GM18499 (cell line): ENCODE data around the gene TBC1D22A.

ENCODE experiments used
- ATAC-seq: cut with Tn5 transposase; IDR thresholded peaks from one replicate; pipeline ENCODE4 v1.9.1; 2021; ENCODE audit warnings: moderate number of reproducible peaks; ENCODE audit not compliant: insufficient read depth, unreplicated experiment

The TBC1D22A gene

GRCh38 chr22:46737105-46737975 is 25.1 kb upstream of the TBC1D22A start:
- ATAC-seq = no peak

- no peak for ATAC-seq
These were observed 24.3 kb upstream of the TBC1D22A start, which contains the start of gene CERK for GRCh38 chr22:46737976-46738646. Gene CERK (minus strand): TSS chr22:46738252. CDS start chr22:46738148, 104 bp downstream.

- ATAC-seq = no peak
These were observed 23.8 kb upstream of the TBC1D22A start for GRCh38 chr22:46738647-46739093.

GRCh38 chr22:46739094-46739870 is 23.2 kb upstream of the TBC1D22A start:
- ATAC-seq = no peak

GRCh38 chr22:46740910-46741780 is 21.3 kb upstream of the TBC1D22A start:
- no peak for ATAC-seq

GRCh38 chr22:46741974-46742519 is 20.4 kb upstream of the TBC1D22A start:
- no peak for ATAC-seq

- ATAC-seq = no peak
These were observed 19.8 kb upstream of the TBC1D22A start for GRCh38 chr22:46742576-46743221.

GRCh38 chr22:46744581-46744980 is 17.9 kb upstream of the TBC1D22A start:
- ATAC-seq = no peak

- no peak for ATAC-seq
These were observed 16.3 kb upstream of the TBC1D22A start for GRCh38 chr22:46746192-46746591.

- ATAC-seq = no peak
These were observed 15.8 kb upstream of the TBC1D22A start for GRCh38 chr22:46746620-46747019.

- ATAC-seq = no peak
These were observed 14.8 kb upstream of the TBC1D22A start for GRCh38 chr22:46747646-46748045.

GRCh38 chr22:46748206-46748907 is 14.1 kb upstream of the TBC1D22A start:
- no peak for ATAC-seq

GRCh38 chr22:46748908-46749675 is 13.4 kb upstream of the TBC1D22A start:
- ATAC-seq = no peak

GRCh38 chr22:46749682-46750529 is 12.5 kb upstream of the TBC1D22A start:
- no peak for ATAC-seq

GRCh38 chr22:46750530-46750800 is 12.0 kb upstream of the TBC1D22A start:
- ATAC-seq = no peak

GRCh38 chr22:46750863-46751443 is 11.5 kb upstream of the TBC1D22A start:
- no peak for ATAC-seq
